Endothelial cell of umbilical vein (primary cell): ENCODE results near the gene PRKG1. TPM values are rescaled to one million over a fixed set of nuclear protein-coding genes. Genes with fewer than 3 reads are reported as not detected.

Experiments used
- BruUV-seq: library from RNA; stranded (reverse); fragments of 400-500 nt; replicated peaks from 2 replicates; lab custom pipeline; 2021; lab: Mats Ljungman, UMichigan
- CTCF ChIA-PET: fragments of 300-600, 350-600 bp; sonication (Branson Sonifier 250); formaldehyde crosslinking; loops from one replicate; lab custom pipeline; 2021; ENCODE audit warnings: antibody characterized with exemption, inconsistent platforms; lab: Charles Lee
- POLR2A ChIA-PET: fragments of 300-600, 350-600 bp; sonication (Branson Sonifier 250); formaldehyde crosslinking; loops from one replicate; lab custom pipeline; 2021; ENCODE audit warnings: antibody characterized with exemption, inconsistent platforms; lab: Charles Lee
- DNase-seq: peaks from one replicate; pipeline ENCODE4 v3.0.0-alpha.2; 2011; ENCODE audit warnings: low read depth, low spot score
- FAIRE-seq: peaks from 2 replicates; lab custom pipeline; 2011; peaks lifted over from hg19 to GRCh38; lab: Jason Lieb, UNC
- H2AFZ ChIP-seq: 2 replicates; pipeline ENCODE4 v1.6.0; 2012; ENCODE audit warnings: low read depth, low read length, control low read depth, inconsistent platforms
- H3K27ac ChIP-seq: 2 replicates; pipeline ENCODE4 v1.5.1; 2011; ENCODE audit warnings: low read depth, mild to moderate bottlenecking, control low read depth, low read length, moderate library complexity; ENCODE audit not compliant: insufficient read depth
- H3K27me3 ChIP-seq, 2 experiments: 2 replicates each; pipeline versions ENCODE4 v1.6.0 to v1.6.1; 2011; ENCODE audit warnings: low read length in 2 of 2, mixed read lengths in 1 of 2; ENCODE audit not compliant: control insufficient read depth in 2 of 2, insufficient read depth in 2 of 2
- H3K36me3 ChIP-seq, 2 experiments: 2 replicates in 1 of 2; 3 replicates in 1 of 2; pipeline ENCODE4 v1.5.1; 2011; ENCODE audit warnings: low read length in 2 of 2, mild to moderate bottlenecking in 1 of 2, moderate library complexity in 1 of 2; ENCODE audit not compliant: control insufficient read depth in 2 of 2, insufficient read depth in 2 of 2; ENCODE audit errors: extremely low read depth in 1 of 2
- H3K4me1 ChIP-seq: 3 replicates; pipeline ENCODE4 v1.5.1; 2011; ENCODE audit warnings: mild to moderate bottlenecking, low read length; ENCODE audit not compliant: control insufficient read depth, insufficient read depth; ENCODE audit errors: extremely low read depth
- H3K4me2 ChIP-seq: 2 replicates; pipeline ENCODE4 v1.6.1; 2011; ENCODE audit warnings: low read length, control low read depth, mixed read lengths; ENCODE audit not compliant: insufficient read depth
- H3K4me3 ChIP-seq, 3 experiments: fragments of 200-600 bp in 1 of 3; sonication (generic), shearing (Covaris generic) in 1 of 3; replicated peaks in 1 of 3; 2 replicates each; pipeline ENCODE4 v1.5.1; 2011 to 2016; ENCODE audit warnings: control low read depth in 3 of 3, low read length in 3 of 3, mild to moderate bottlenecking in 2 of 3, inconsistent platforms in 1 of 3, low read depth in 1 of 3, moderate library complexity in 1 of 3; ENCODE audit not compliant: insufficient read depth in 1 of 3
- H3K79me2 ChIP-seq: 2 replicates; pipeline ENCODE4 v1.6.0; 2012; ENCODE audit warnings: low read length, inconsistent platforms; ENCODE audit not compliant: control insufficient read depth, insufficient read depth
- H3K9ac ChIP-seq: replicated peaks from 2 replicates; pipeline ENCODE3; 2011; ENCODE audit warnings: low read length, control low read depth; ENCODE audit not compliant: insufficient read depth; ENCODE audit errors: extremely low read depth
- H3K9me1 ChIP-seq: replicated peaks from 3 replicates; pipeline ENCODE4 v1.6.0; 2011; ENCODE audit warnings: mild to moderate bottlenecking, low read length; ENCODE audit not compliant: control insufficient read depth, insufficient read depth; ENCODE audit errors: extremely low read depth
- H3K9me3 ChIP-seq: replicated peaks from 2 replicates; pipeline ENCODE4 v1.5.1; 2012; ENCODE audit warnings: low read length, inconsistent platforms; ENCODE audit not compliant: control insufficient read depth, insufficient read depth
- H4K20me1 ChIP-seq: replicated peaks from 2 replicates; pipeline ENCODE3; 2011; ENCODE audit warnings: mild to moderate bottlenecking, low read length; ENCODE audit not compliant: control insufficient read depth, insufficient read depth; ENCODE audit errors: extremely low read depth
- CTCF ChIP-seq, 2 donors: IDR thresholded peaks; 1 replicate in 1 of 2; 2 replicates in 1 of 2; pipeline ENCODE4 v1.5.1; 2011; ENCODE audit warnings: low read length in 2 of 2, mild to moderate bottlenecking in 2 of 2, moderate library complexity in 2 of 2, control low read depth in 1 of 2, inconsistent platforms in 1 of 2, low read depth in 1 of 2; ENCODE audit not compliant: insufficient read depth in 1 of 2; ENCODE audit errors: extremely low read depth in 1 of 2
- EZH2 ChIP-seq: IDR thresholded peaks from 2 replicates; pipeline ENCODE4 v1.6.1; 2012; ENCODE audit warnings: borderline replicate concordance, low read depth, mild to moderate bottlenecking, moderate library complexity, low read length, inconsistent platforms; ENCODE audit not compliant: severe bottlenecking
- FOS ChIP-seq: IDR thresholded peaks from 2 replicates; pipeline ENCODE4 v1.6.1; 2011; ENCODE audit warnings: mild to moderate bottlenecking, low read length, moderate library complexity, borderline replicate concordance; ENCODE audit not compliant: insufficient read depth
- GATA2 ChIP-seq: IDR thresholded peaks from 2 replicates; pipeline ENCODE4 v1.7.0; 2011; ENCODE audit warnings: low read depth, mild to moderate bottlenecking, moderate library complexity, mixed read lengths, low read length; ENCODE audit not compliant: insufficient read length, insufficient read depth
- JUN ChIP-seq: IDR thresholded peaks from 2 replicates; pipeline ENCODE4 v1.6.1; 2011; ENCODE audit warnings: borderline replicate concordance, low read depth; ENCODE audit not compliant: insufficient read length, insufficient read depth
- MAX ChIP-seq: IDR thresholded peaks from 2 replicates; pipeline ENCODE4 v1.6.1; 2011; ENCODE audit not compliant: insufficient read depth, insufficient read length
- MYC ChIP-seq: IDR thresholded peaks from one replicate; pipeline ENCODE4 v1.6.1; 2011; ENCODE audit warnings: mild to moderate bottlenecking, low read depth, low read length
- POLR2A ChIP-seq: IDR thresholded peaks from 2 replicates; pipeline ENCODE4 v1.6.1; 2012; ENCODE audit warnings: low read depth, mild to moderate bottlenecking, control low read depth, low read length
- POLR2AphosphoS5 ChIP-seq: IDR thresholded peaks from 2 replicates; pipeline ENCODE4 v1.6.1; 2012; ENCODE audit warnings: low read depth, mild to moderate bottlenecking, control low read depth, low read length, moderate library complexity; ENCODE audit not compliant: insufficient read depth
- dilution Hi-C: fragments of 300-500 bp; cut with MboI; formaldehyde crosslinking; loops from one replicate; pipeline ENCODE4 v1.15.0; 2019; ENCODE audit warnings: low sequenced_read_pairs; ENCODE audit not compliant: extremely low pct_ligation_motif_present
- intact Hi-C: fragments of 100-400 bp; cut with micrococcal nuclease; formaldehyde crosslinking; loops from one replicate; pipeline ENCODE4 v1.10.0; 2022
- polyA plus RNA-seq, 4 experiments: library from polyadenylated mRNA; depleted of rRNA in 3 of 4; stranded (reverse) in 3 of 4; unstranded in 1 of 4; fragments of >200 nt; gene quantifications; 2 replicates each; pipeline versions ENCODE4 v1.2.1 to v1.2.3, GENCODE V29; 2011 to 2012; ENCODE audit warnings: missing spikeins in 1 of 4
- total RNA-seq: library from RNA; stranded (reverse); gene quantifications from 2 replicates; pipeline ENCODE4 v1.2.3, GENCODE V29; 2021

The PRKG1 gene
- total and polyA plus RNA-seq, 2 donors (not counting 3 experiments of a cell fraction or from before 2014, with no cell fraction given): 0.01 to 0.18 TPM

GRCh38 chr10:51488766-51489408, 414.6 kb downstream of the PRKG1 start:
- H3K27me3 ChIP-seq: peaks cover 0 to 2% of the 10 kb centered on the region in 2 experiments
- no peaks in the 10 kb centered on the region for H4K20me1 ChIP-seq
- H3K27ac ChIP-seq: no peak overlapping the region
- no peaks in the 10 kb centered on the region for H3K4me1 ChIP-seq
- H3K9ac ChIP-seq: no peak overlapping the region
- no peak overlapping the region for H3K4me2 ChIP-seq
- no TSS peak for BruUV-seq
- DNase-seq: no peak
- H3K9me1 ChIP-seq: no peaks in the 10 kb centered on the region
- ChIA-PET POLR2A (no interaction called here), CTCF (interaction anchor here (1.4 kb wide), 1 partner anchor 10 kb away, joined by 3 read pairs; no protein-coding TSS in a partner anchor)
- no peaks in the 10 kb centered on the region for H3K9me3 ChIP-seq
- dilution Hi-C loops: no loop called here
- H3K79me2 ChIP-seq: no peaks in the 10 kb centered on the region
- intact Hi-C loops: no loop called here
- H2AFZ ChIP-seq: no peak overlapping the region
- H3K36me3 ChIP-seq: no peaks in the 10 kb centered on the region
- H3K4me3 ChIP-seq: no peak overlapping the region
- TF ChIP-seq FOS (no peak), MYC (no peak), POLR2AphosphoS5 (no peak), CTCF (IDR thresholded peaks at IDR 0.05; ENCODE audit: extremely low read depth in 1 of 2, insufficient read depth in 1 of 2, low read depth in 1 of 2, low read length in 2 of 2) (no peak), POLR2A (no peak), JUN (no peak), MAX (no peak), EZH2 (no peak), GATA2 (no peak)
- no peak for FAIRE-seq
